ENCODE data around the gene FBXO28.
A peak's percentile ranks its signal among the peaks of the same experiment; 100 is the strongest.

The FBXO28 gene

DNA sequence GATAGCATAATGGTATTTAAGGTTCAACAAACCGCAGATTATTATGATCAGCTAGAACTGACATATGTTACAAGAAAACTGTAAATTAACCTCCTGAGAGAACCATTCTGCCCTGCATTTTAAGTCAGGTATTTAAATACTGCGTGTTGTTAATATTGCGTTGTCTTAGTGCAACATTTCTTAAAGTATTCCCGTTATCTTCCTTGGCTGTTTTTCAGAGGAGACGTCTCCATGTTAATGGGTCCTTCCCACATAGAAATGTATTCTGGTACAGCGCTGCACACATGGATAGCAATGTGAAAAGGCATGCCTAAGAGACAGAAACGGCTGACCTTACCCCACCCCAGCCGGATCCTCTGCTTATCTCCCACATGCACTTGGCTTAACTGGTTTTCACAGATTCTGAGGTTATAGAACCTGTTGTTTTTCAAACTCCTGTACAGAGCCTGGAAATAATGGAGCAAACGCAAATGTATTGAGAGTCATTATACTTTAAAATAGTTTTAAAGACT, 46.3 kb downstream of the FBXO28 start:
- no peak for DNase-seq

DNA sequence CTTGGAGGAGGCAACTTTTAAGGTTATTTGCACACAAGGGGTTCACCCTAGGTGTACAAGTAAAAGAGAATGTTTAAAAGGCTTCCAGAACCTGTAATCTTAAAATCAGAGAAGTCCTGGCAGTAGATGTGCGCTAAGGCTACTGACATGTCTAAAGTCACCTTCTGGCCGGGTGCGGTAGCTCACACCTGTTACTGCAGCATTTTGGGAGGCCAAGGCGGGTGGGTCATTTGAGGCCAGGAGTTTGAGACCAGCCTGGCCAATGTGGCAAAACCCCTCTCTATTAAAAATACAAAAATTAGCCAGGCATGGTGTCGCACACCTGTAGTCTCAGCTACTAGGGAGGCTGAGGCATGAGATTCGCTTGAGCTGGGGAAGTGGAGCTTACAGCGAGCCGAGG, 48.9 kb downstream of the FBXO28 start:
- no peak for DNase-seq

DNA sequence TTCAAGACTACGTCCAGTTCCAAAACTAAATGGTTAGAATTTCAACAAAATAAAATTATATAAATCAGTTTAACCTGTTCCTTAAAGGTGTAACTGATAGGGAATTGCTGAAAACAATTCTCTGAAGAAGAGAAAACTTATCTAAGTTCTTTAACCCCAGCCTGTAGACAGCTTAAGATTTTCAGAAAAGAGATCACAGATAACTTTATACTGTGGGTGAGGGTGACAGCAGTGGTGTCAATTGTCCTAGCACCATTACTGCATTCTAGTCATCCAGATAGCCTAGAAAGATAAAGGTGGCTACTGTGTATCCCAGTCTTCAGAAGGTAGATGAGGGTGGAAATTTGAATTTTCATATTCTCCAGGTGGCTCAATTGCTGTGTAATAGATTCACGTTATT, 49.4 kb downstream of the FBXO28 start:
- no peak for DNase-seq

DNA sequence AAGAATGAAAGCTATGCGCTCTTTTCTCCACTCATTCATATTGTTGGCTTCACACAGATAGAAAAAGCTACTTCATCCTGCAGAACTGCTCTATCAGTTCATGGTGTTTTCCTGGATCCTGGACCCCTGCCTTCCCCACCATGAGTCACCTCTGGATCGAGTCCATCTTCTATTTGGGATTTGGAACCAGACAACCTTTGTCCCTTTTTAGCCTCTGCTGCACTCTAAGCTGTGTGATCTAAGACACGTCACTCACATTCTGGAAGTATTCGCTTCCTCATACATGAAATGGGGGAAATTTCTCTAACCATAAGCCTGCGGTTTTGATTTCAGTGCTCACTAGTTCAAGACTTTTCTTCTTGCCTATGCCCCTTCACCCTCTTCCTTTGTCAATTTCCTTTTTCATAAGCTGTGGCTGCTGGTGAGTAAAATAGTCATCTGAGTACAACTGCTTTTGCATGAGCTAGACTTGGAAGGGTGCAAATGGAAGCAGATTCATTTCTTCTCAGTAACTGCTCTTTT, 55.0 kb downstream of the FBXO28 start:
- peak; percentile 63 for DNase-seq

DNA sequence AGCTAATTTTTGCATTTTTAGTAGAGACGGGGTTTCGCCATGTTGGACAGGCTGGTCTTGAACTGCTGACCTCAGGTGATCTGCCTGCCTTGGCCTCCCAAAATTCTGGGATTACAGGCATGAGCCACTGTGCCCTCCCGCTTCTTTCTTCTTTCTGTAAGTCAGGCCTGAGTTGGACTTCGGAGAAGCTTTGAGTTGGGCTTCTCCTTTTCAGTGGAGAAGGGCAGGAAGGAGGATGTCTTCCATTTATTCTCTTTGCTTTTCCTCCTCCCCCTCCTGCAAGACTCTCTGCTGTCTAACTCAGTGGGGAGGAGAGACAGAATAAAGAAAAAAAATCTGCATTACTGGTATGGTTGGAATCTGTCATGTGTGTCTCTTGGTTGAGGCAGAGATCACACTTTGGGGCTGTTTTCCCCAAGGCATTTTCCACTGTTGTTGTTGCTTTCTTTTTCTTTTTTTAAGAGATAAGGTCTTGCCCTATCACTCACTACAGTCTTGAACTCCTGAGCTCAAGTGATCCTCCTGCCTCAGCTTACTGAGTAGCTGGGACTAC, 55.9 kb downstream of the FBXO28 start:
- no peak for DNase-seq

DNA sequence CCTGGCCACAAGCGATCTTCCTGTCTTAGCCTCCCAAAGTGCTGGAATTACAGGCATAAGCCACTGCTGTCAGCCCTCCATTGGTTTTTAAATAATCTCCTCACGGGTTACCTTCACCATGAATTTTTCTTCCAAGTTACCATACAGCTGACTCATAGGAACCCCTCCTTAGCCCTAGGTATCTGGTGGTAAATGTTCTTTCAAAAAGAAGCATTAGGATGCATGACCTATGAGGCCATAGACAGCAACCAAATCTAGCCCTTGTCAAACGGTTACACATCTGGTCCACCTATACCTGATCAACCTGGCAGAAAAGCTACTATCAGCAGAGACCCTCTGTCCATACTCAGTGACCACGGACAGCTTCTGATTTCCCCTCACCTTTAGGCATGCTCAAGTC, 56.4 kb downstream of the FBXO28 start:
- no peak for DNase-seq

DNA sequence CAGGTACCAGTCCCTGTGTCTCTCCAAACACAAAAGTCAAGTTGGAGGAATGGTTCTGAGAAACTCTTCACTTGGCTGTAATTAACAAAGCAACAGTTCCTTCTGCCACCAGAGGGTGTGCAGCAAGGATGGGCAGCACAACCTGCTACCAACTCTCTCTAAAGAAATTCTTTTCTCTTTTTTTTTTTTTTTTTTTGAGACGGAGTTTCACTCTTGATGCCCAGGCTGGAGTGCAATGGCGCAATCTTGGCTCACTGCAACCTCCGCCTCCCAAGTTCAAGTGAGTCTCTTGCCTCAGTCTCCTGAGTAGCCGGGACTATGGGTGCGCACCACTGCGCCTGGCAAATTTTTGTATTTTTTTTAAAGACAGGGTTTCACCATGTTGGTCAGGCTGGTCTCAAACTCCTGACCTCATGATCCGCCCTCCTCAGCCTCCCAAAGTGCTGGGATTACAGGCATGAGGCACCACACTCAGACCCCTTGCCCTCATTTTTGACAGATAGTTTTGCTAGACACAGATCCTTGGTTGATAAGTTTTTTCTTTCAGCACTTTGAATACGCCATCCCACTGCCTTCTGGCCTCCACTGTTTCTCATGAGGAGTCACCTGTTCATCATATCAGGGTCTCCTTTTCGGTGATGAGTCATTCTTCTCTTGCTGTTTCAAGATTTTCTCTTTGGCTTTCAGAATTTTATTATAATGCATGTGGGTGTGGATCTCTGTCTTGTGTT, 57.0 kb downstream of the FBXO28 start:
- no peak for DNase-seq

DNA sequence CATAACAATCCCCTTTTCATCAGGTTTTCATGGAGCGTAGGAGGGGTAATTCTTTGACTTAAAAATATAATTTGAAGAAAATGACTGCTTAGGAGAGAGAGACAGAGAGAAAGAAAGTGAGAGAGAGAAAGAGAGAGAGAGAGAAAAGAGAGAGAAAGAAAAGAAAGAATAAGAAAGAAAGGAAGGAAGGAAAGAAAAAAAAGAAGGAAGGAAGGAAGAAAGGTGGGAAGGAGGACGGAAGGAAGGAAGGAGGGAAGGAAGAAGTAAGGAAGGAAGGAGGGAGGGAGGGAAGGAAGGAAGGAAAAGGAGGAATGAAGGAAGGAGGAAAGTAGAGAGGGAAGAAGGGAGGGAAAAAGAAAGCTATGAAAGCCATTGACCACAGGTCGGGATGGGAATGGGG, 58.3 kb downstream of the FBXO28 start:
- DNase-seq = no peak

DNA sequence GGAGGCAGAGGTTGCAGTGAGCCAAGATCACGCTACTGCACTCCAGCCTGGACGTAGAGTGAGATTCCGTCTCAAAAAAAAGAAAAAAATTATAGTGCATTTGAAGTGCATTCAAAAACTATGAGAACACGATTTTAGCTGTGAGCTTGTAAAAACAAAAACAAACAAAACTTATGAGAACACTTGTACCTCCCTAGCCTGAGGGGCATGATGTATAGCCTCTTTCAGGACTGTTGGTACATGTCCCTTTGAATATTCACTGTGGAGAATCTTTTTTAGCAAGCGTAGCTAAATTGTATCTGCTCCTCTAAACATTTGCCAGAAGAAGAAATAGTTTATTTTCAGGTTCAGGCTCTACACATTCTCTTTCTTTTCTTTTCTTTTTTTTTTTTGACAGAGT, 59.6 kb downstream of the FBXO28 start:
- DNase-seq = no peak

DNA sequence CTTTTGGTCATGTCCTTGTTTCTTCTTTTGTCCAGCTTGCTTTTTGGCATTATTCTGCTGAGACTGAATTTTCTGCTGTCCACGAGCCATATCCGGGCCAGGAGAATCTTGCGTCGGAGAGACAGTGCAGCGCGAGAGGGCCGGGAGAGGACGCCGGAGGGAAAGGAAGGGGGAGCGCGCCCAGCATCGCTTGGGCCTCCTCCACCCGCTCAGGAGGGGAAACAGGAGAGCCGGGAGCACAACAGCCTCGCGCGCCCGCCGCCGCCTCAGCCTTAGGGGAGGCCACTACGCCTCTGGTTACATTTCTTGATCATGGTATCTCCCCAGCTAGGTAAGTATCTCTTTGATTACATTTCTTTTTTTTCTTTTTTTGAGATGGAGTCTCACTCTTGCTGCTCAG, 61.7 kb downstream of the FBXO28 start:
- DNase-seq = peak; percentile 52

DNA sequence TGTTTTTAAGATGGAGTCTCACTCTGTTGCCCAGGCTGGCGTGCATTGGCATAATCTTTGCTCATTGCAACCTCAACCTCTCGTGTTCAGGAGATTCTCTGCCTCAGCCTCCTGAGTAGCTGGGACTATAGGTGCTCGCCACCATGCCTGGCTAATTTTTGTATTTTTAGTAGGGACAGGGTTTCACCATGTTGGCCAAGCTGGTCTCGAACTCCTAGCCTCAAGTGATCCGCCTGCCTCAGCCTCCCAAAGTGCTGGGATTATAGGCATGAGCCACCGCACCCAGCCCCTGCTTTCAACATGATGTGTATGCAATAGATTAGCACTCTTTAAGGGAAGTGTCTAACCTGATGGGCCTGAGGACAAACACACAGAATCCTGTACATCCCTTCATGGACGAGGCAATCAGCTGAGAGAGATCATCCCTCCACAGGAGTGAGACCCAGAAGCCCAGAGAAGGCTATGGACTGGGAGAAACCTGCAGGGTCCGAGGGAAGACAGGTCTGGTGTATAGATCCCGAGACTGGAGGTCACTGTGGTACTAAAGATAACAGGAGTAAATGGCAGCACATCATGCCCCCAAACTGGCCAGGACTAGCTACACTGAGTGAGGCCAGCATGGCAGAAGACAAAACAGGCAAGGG, 63.6 kb downstream of the FBXO28 start:
- DNase-seq = no peak

DNA sequence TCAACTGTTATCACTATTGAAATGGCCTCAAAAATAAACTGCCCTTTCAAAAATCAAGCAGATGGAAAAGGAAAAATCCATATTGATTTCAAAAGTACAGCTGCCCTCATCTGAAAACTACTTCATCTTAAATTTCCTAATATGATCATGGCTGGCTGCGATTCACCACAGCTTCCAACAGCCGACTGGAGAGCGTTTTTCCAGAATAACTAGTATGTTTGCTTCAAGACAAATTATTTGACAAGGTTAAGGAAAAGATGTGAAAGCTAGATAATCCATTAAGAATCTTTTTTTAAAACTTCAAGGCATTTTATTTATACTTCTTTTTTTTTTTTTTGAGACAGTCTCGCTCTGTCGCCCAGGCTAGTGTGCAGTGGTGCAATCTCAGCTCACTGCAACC, 65.0 kb downstream of the FBXO28 start:
- DNase-seq = no peak

DNA sequence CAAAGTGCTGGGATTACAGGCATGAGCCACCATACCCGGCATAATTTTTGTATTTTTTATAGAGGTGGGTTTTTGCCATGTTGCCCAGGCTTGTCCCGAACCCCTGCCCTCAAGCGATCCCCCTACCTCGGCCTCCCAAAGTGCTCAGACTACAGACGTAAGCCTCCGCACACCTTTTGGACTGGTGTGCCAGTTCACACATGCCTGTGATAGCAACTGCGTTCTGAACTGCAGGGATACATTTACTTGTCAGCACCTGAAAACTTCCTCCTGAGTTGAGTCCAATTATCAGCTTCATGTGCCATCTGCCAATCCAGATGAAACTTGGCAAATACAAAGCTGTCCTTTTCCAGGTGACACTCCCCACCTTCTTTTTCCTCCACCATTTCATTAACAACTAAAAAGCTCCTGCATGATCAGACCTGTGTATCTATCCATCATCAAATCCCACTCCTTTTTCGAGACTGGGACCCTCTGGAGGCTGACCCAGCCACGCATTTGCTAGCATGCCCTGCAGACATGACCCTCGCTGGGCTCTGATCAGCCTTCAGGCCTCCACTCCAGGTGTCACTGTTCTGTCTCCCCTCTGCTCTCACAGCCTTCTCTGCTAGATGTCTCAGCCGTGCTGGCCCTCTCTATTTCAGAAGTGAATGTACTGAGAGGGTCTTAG, 67.0 kb downstream of the FBXO28 start:
- no peak for DNase-seq

DNA sequence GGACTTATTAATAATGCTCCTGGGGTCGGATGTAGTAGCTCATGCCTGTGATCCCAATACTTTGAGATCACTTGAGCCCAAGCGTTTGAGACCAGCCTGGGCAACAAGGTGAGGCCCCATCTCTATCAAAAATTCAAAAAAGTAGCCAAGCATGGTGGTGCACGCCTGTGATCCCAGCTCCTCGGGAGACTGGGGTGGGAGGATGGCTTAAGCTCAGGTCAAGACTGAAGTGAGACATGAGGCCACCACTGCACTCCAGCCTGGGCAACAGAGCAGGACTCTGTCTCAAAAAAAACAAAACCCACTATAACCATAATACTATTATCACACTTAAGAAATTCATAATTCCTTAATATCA, 67.5 kb downstream of the FBXO28 start:
- no peak for DNase-seq

DNA sequence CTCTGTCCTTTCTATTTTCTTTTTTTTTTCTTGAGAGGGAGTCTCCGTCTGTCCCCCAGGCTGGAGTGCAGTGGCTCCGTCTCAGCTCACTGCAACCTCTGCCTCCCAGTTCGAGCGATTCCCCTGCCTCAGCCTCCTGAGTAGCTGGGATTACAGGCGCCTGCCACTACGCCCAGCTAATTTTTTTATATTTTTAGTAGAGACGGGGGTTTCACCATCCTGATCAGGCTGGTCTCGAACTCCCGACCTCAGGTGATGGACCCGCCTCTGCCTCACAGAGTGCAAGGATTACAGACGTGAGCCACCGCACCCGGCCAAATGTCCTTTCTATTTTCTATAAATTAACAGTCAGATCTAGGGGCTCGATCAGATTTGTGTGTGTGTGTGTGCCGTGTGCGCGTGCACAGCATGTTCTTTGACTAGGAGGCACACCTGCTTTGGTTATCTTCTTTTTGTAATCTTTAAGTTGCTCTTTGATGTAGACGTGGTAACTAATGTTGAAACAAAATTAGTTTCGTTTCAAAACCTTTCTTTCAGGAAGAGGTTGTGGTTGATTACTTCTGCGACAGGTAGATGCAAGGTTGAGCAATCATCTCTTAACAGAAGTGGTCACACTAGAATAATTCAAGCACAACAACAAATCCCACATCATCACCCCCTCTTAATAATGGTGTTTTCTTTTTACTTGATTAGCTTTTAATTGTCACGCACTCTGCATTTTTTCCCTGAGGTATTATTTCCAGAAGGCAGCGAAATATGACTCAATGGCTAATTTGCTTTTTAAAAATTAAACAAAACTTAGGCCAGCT, 68.3 kb downstream of the FBXO28 start:
- no peak for DNase-seq

DNA sequence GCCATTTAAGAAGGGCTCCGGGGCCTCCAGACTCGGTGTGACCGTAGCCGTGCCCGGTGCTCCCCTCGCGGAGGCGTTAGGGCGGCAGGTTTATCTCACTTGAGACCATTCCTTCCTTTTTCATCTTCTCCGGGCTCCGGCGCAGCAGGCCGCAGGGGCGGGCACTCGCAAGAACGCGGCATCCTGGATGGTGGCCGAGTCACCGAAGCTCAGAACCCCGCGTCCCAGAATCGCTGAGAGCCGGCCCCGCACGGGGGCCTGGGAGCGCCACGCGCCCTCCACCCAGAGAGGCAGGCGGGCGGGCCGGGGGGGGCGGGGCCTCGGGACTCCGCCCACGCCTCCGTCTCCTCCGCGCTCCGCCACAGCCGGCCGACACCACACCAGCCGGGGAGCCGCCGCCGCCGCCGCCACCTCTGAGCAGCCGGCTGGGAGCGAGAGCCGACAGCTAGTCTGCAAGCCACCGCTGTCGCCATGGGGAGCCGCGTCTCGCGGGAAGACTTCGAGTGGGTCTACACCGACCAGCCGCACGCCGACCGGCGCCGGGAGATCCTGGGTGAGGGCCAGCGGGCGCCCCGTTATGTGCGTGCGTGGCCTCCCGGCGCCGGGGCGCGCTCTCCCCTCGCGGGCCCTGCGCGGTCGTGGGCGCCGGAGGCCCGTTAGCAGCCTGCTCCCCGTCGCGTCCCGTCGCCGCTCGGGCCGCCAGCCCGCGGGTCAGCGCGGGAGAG, 69.1 kb downstream of the FBXO28 start, which contains the start of gene DEGS1:
Gene DEGS1 (plus strand): TSS at position 375 of the 725 bp plus-strand sequence. CDS start 97 bp downstream, at position 472.
- peak; percentile 91 for DNase-seq

DNA sequence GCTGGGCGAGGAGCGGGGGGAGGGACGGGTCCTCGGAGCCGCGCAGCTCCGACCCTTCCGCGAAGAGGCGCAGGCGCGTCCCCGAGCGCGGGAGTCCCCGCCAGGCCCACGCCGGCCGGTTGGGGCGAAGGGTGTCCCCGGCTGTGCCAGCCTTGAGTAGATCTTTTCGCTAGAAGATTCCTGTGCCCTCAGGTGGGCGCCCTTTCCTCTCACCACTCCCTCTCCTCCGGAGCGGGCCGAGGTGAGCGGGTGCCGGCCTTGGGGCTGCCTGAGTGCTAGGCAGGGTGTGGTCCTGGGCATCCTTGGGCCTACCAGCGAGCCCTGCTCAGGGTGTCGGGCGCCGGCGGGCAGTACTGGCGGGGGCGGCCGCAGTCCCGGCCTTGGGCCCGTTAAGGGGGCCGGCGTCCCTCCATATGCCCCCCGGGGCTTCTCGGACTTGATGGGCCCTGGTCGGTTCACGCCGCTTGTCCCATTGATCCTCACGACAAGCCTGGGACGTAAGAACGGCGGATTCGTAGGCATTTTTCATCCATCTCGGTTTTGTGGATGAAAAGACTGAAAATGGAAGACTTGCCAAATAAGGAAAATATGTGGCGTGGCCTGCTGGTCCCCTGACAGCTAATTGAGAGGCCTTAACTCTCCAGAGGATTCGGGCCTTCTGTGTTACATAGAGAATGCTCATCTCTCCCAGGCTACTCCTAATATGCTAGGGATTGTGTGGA, 69.8 kb downstream of the FBXO28 start:
- DNase-seq = peak; percentile 79

DNA sequence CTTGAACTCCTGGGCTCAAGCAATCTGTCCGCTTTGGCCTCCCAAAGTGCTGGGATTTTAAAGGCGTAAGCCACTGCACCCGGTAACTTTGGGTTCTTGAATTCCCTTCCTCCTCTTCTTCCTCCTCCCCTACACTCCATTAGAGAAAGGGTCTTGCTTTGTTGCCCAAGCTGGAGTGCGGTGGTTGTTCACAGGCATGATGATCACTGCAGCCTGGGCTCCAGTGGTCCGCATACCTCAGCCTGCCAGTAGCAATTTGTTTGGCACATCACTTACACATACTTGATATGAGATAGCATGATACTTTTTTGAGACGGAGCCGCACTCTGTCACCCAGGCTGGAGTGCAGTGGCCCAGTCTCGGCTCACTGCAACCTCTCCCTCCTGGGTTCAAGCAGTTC, 71.3 kb downstream of the FBXO28 start:
- no peak for DNase-seq

DNA sequence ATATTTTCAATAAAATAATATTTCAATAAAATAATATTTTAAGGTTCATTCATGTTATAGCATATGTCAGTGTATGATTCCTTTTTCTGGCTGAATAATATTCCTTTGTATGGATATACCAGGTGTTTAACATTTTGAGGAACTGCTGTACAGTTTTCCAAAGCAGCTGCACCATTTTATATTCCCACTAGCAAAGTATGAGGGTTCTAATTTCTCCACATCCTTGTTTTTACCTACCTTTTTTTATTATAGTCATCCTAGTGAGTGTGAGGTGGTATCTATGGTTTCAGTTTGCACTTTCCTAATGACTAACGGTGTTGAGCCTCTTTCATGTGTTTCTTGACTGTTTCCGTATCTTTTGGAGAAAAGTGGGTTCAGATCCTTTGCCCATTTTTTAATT, 74.4 kb downstream of the FBXO28 start:
- DNase-seq = no peak

DNA sequence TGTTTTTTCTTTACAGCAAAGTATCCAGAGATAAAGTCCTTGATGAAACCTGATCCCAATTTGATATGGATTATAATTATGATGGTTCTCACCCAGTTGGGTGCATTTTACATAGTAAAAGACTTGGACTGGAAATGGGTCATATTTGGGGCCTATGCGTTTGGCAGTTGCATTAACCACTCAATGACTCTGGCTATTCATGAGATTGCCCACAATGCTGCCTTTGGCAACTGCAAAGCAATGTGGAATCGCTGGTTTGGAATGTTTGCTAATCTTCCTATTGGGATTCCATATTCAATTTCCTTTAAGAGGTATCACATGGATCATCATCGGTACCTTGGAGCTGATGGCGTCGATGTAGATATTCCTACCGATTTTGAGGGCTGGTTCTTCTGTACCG, 75.7 kb downstream of the FBXO28 start:
- no peak for DNase-seq
